ENCODE measurements around the gene EIF2D. TPM values are rescaled to one million over a fixed set of nuclear protein-coding genes. Genes with fewer than 3 reads are reported as not detected.

The EIF2D gene
- total RNA-seq, 4 donors from 2014 or later = 20.9 to 57.3 (median 39.5) TPM

- H3K27ac ChIP-seq = peak overlapping the region in 2 of 4 donors; percentile 7 to 75
- intact Hi-C loops (cut with DNase I; ENCODE audit: low total_unique reads) = no loop called here
These were observed 33.9 kb downstream of the EIF2D start for GRCh38 chr1:206578068-206578977.

GRCh38 chr1:206577626-206578025 is 34.6 kb downstream of the EIF2D start:
- intact Hi-C loops (cut with DNase I; ENCODE audit: low total_unique reads) (no loop called here), in situ Hi-C loops (cut with MboI; ENCODE audit: low pct_ligation_motif_present in 1 of 4, low pct_unique_long_range_greater_than_20kb in 1 of 4, low sequenced_read_pairs in 3 of 4) (loop anchor here in 1 of 4 donors (25.0 kb wide), 1 partner anchor 90 kb away; no protein-coding TSS in a partner anchor)
- TF ChIP-seq POLR2A (IDR thresholded peaks at IDR 0.05) = no peak
- no peak for TF ChIP-seq CTCF (IDR thresholded peaks at IDR 0.05)
- TF ChIP-seq POLR2AphosphoS5 (IDR thresholded peaks at IDR 0.05) = no peak
- no peak for TF ChIP-seq EP300 (IDR thresholded peaks at IDR 0.05; ENCODE audit: low read depth)
- peak overlapping the region in 2 of 4 donors; percentile 70 to 78 for H3K27ac ChIP-seq
- no peak overlapping the region for H3K4me3 ChIP-seq
- H3K27me3 ChIP-seq = no peaks in the 10 kb centered on the region
- no peaks in the 10 kb centered on the region for H3K36me3 ChIP-seq
- 74% methylated on average over 4 of the region's 4 CpGs; no CpG with 5 or more reads in 1 of the 2 donors for WGBS, 2 donors (ENCODE audit: low coverage in 1 of 2)
- DNase-seq = no peak
- H3K9me3 ChIP-seq = no peaks in the 10 kb centered on the region
- peaks cover 0 to 42% (median 2%) of the 10 kb centered on the region in 4 donors for H3K4me1 ChIP-seq

More at GRCh38 chr1:206578068-206578977, 33.9 kb downstream of the EIF2D start:
- no peaks in the 10 kb centered on the region for H3K27me3 ChIP-seq
- DNase-seq = no peak
- in situ Hi-C loops (cut with MboI; ENCODE audit: low pct_ligation_motif_present in 1 of 4, low pct_unique_long_range_greater_than_20kb in 1 of 4, low sequenced_read_pairs in 3 of 4) = loop anchor here in 1 of 4 donors (25.0 kb wide), 1 partner anchor 91 kb away; no protein-coding TSS in a partner anchor
- no peaks in the 10 kb centered on the region for H3K36me3 ChIP-seq
- H3K9me3 ChIP-seq = no peaks in the 10 kb centered on the region
- TF ChIP-seq POLR2A (IDR thresholded peaks at IDR 0.05) (no peak), CTCF (IDR thresholded peaks at IDR 0.05) (no peak), EP300 (IDR thresholded peaks at IDR 0.05; ENCODE audit: low read depth) (no peak), POLR2AphosphoS5 (IDR thresholded peaks at IDR 0.05) (no peak)
- H3K4me3 ChIP-seq = no peak overlapping the region
- 67 to 74% methylated on average over 3 to 10 of the region's 10 CpGs for WGBS, 2 donors (ENCODE audit: low coverage in 1 of 2)
- H3K4me1 ChIP-seq = peaks cover 0 to 42% (median 2%) of the 10 kb centered on the region in 4 donors

GRCh38 chr1:206575894-206576737 is 36.1 kb downstream of the EIF2D start:
- TF ChIP-seq POLR2AphosphoS5 (IDR thresholded peaks at IDR 0.05) = no peak
- TF ChIP-seq CTCF (IDR thresholded peaks at IDR 0.05) = no peak
- TF ChIP-seq POLR2A (IDR thresholded peaks at IDR 0.05) = no peak
- no peak for TF ChIP-seq EP300 (IDR thresholded peaks at IDR 0.05; ENCODE audit: low read depth)
- Histone ChIP-seq H3K4me1 (peaks cover 0 to 37% (median 2%) of the 10 kb centered on the region in 4 donors), H3K36me3 (no peaks in the 10 kb centered on the region), H3K27me3 (no peaks in the 10 kb centered on the region), H3K9me3 (no peaks in the 10 kb centered on the region), H3K27ac (peak overlapping the region; percentile 68 to 78 (median 72)), H3K4me3 (no peak overlapping the region)
- intact Hi-C loops (cut with DNase I; ENCODE audit: low total_unique reads) = no loop called here
- in situ Hi-C loops (cut with MboI; ENCODE audit: low pct_ligation_motif_present in 1 of 4, low pct_unique_long_range_greater_than_20kb in 1 of 4, low sequenced_read_pairs in 3 of 4) = loop anchor here in 1 of 4 donors (25.0 kb wide), 1 partner anchor 89 kb away; no protein-coding TSS in a partner anchor
- DNase-seq = no peak
- WGBS, 2 donors (ENCODE audit: low coverage in 1 of 2) = 82% methylated on average over 3 of the region's 3 CpGs; no CpG with 5 or more reads in 1 of the 2 donors

Measured in transverse colon (tissue), 4 donors.